Measurements from ENCODE around the gene USH1C.

USH1C gene

GRCh38 chr11:17543041-17543440 lies 1.2 kb downstream of the USH1C start:
- Mint-ChIP-seq H3K9me3 (peaks cover 2% of the 10 kb centered on the region), H3K4me3 (no peak overlapping the region), H3K4me1 (peaks cover 8% of the 10 kb centered on the region), H3K27me3 (peaks cover 52% of the 10 kb centered on the region), H3K27ac (no peak overlapping the region), H3K36me3 (no peaks in the 10 kb centered on the region)
- ATAC-seq, result no peak

- Mint-ChIP-seq H3K9me3 (peaks cover 2% of the 10 kb centered on the region), H3K4me3 (no peak overlapping the region), H3K36me3 (no peaks in the 10 kb centered on the region), H3K27ac (no peak overlapping the region), H3K27me3 (peaks cover 44% of the 10 kb centered on the region), H3K4me1 (peaks cover 3% of the 10 kb centered on the region)
- no peak for ATAC-seq
Observed at GRCh38 chr11:17542249-17542648, 2.0 kb downstream of the USH1C start.

- peaks cover 2% of the 10 kb centered on the region for H3K9me3 Mint-ChIP-seq
- no peak overlapping the region for H3K27ac Mint-ChIP-seq
- H3K27me3 Mint-ChIP-seq, result peaks cover 36% of the 10 kb centered on the region
- no peak overlapping the region for H3K4me3 Mint-ChIP-seq
- ATAC-seq, result no peak
- no peaks in the 10 kb centered on the region for H3K36me3 Mint-ChIP-seq
- no peaks in the 10 kb centered on the region for H3K4me1 Mint-ChIP-seq
Observed at GRCh38 chr11:17541330-17541885, 2.8 kb downstream of the USH1C start.

GRCh38 chr11:17540807-17541206 lies 3.4 kb downstream of the USH1C start:
- Mint-ChIP-seq H3K4me1 (no peaks in the 10 kb centered on the region), H3K36me3 (no peaks in the 10 kb centered on the region), H3K4me3 (no peak overlapping the region), H3K9me3 (peaks cover 2% of the 10 kb centered on the region), H3K27me3 (peaks cover 30% of the 10 kb centered on the region), H3K27ac (no peak overlapping the region)
- no peak for ATAC-seq

- H3K36me3 Mint-ChIP-seq, result no peaks in the 10 kb centered on the region
- H3K9me3 Mint-ChIP-seq, result no peaks in the 10 kb centered on the region
- H3K27me3 Mint-ChIP-seq, result peaks cover 15% of the 10 kb centered on the region
- ATAC-seq, result no peak
- H3K27ac Mint-ChIP-seq, result no peak overlapping the region
- H3K4me1 Mint-ChIP-seq, result no peaks in the 10 kb centered on the region
- H3K4me3 Mint-ChIP-seq, result no peak overlapping the region
Observed at GRCh38 chr11:17538731-17539130, 5.5 kb downstream of the USH1C start.

GRCh38 chr11:17538054-17538453 lies 6.2 kb downstream of the USH1C start:
- Mint-ChIP-seq H3K4me1 (no peaks in the 10 kb centered on the region), H3K9me3 (no peaks in the 10 kb centered on the region), H3K27me3 (peaks cover 15% of the 10 kb centered on the region), H3K4me3 (no peak overlapping the region), H3K27ac (no peak overlapping the region), H3K36me3 (no peaks in the 10 kb centered on the region)
- ATAC-seq, result no peak

GRCh38 chr11:17537261-17537660 lies 7.0 kb downstream of the USH1C start:
- ATAC-seq, result no peak
- Mint-ChIP-seq H3K4me3 (no peak overlapping the region), H3K27me3 (peaks cover 12% of the 10 kb centered on the region), H3K36me3 (no peaks in the 10 kb centered on the region), H3K27ac (no peak overlapping the region), H3K4me1 (no peaks in the 10 kb centered on the region), H3K9me3 (no peaks in the 10 kb centered on the region)

- H3K4me3 Mint-ChIP-seq, result no peak overlapping the region
- ATAC-seq, result no peak
- no peak overlapping the region for H3K27ac Mint-ChIP-seq
- H3K9me3 Mint-ChIP-seq, result no peaks in the 10 kb centered on the region
- H3K36me3 Mint-ChIP-seq, result no peaks in the 10 kb centered on the region
- H3K4me1 Mint-ChIP-seq, result no peaks in the 10 kb centered on the region
- peaks cover 19% of the 10 kb centered on the region for H3K27me3 Mint-ChIP-seq
Observed at GRCh38 chr11:17535488-17535887, 8.7 kb downstream of the USH1C start.

GRCh38 chr11:17533778-17534415 lies 10.3 kb downstream of the USH1C start:
- Mint-ChIP-seq H3K27ac (no peak overlapping the region), H3K27me3 (peaks cover 29% of the 10 kb centered on the region), H3K4me3 (no peak overlapping the region), H3K36me3 (no peaks in the 10 kb centered on the region), H3K9me3 (no peaks in the 10 kb centered on the region), H3K4me1 (no peaks in the 10 kb centered on the region)
- ATAC-seq, result no peak

- H3K4me3 Mint-ChIP-seq, result no peak overlapping the region
- H3K36me3 Mint-ChIP-seq, result no peaks in the 10 kb centered on the region
- H3K4me1 Mint-ChIP-seq, result no peaks in the 10 kb centered on the region
- no peak overlapping the region for H3K27ac Mint-ChIP-seq
- no peaks in the 10 kb centered on the region for H3K9me3 Mint-ChIP-seq
- H3K27me3 Mint-ChIP-seq, result peaks cover 32% of the 10 kb centered on the region
- no peak for ATAC-seq
Observed at GRCh38 chr11:17533341-17533740, 10.9 kb downstream of the USH1C start.

GRCh38 chr11:17532784-17533183 lies 11.4 kb downstream of the USH1C start:
- Mint-ChIP-seq H3K4me3 (no peak overlapping the region), H3K27ac (no peak overlapping the region), H3K4me1 (no peaks in the 10 kb centered on the region), H3K27me3 (peaks cover 38% of the 10 kb centered on the region), H3K9me3 (no peaks in the 10 kb centered on the region), H3K36me3 (no peaks in the 10 kb centered on the region)
- ATAC-seq, result no peak

GRCh38 chr11:17531636-17532113 lies 12.5 kb downstream of the USH1C start:
- Mint-ChIP-seq H3K4me1 (no peaks in the 10 kb centered on the region), H3K27ac (no peak overlapping the region), H3K27me3 (peaks cover 39% of the 10 kb centered on the region), H3K9me3 (no peaks in the 10 kb centered on the region), H3K36me3 (no peaks in the 10 kb centered on the region), H3K4me3 (no peak overlapping the region)
- ATAC-seq, result no peak

- no peaks in the 10 kb centered on the region for H3K9me3 Mint-ChIP-seq
- H3K27ac Mint-ChIP-seq, result no peak overlapping the region
- H3K36me3 Mint-ChIP-seq, result no peaks in the 10 kb centered on the region
- ATAC-seq, result no peak
- no peaks in the 10 kb centered on the region for H3K4me1 Mint-ChIP-seq
- H3K27me3 Mint-ChIP-seq, result peaks cover 44% of the 10 kb centered on the region
- no peak overlapping the region for H3K4me3 Mint-ChIP-seq
Observed at GRCh38 chr11:17531071-17531600, 13.1 kb downstream of the USH1C start.

- H3K9me3 Mint-ChIP-seq, result no peaks in the 10 kb centered on the region
- H3K27me3 Mint-ChIP-seq, result peaks cover 48% of the 10 kb centered on the region
- H3K36me3 Mint-ChIP-seq, result no peaks in the 10 kb centered on the region
- ATAC-seq, result no peak
- no peak overlapping the region for H3K27ac Mint-ChIP-seq
- H3K4me3 Mint-ChIP-seq, result no peak overlapping the region
- no peaks in the 10 kb centered on the region for H3K4me1 Mint-ChIP-seq
Observed at GRCh38 chr11:17529844-17530185, 14.4 kb downstream of the USH1C start.

GRCh38 chr11:17528906-17529843 lies 15.0 kb downstream of the USH1C start:
- Mint-ChIP-seq H3K4me3 (no peak overlapping the region), H3K27me3 (peaks cover 48% of the 10 kb centered on the region), H3K27ac (no peak overlapping the region), H3K36me3 (no peaks in the 10 kb centered on the region), H3K4me1 (no peaks in the 10 kb centered on the region), H3K9me3 (no peaks in the 10 kb centered on the region)
- ATAC-seq, result no peak
